ENCODE data around the gene MIS18BP1.

DNA sequence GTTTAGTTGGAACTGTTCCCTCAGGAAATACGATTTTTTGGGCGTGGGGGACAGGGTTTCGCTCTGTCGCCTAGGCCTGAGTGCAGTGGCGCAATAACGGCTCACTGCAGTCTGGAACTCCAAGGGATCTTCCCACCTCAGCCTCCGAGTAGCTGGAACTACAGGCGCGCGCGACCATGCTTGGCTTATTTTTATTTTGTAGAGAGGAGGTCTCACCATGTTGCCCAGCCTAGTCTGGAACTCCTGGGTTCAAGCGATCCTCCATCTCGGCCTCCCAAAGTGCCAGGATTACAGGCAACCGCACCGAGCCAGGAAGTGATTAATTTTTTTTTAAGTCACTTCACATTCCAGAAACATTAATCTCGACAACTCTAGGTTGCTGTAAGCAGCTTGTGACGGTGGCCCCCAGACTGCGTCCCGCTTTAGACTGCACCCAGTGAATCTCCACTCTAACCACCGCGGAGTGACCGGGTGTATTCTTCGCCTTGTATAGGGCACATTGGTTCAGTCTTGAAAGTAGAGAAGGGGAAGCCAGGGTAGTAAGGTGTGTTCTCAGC lies 830 bp upstream of the MIS18BP1 start:
- TF ChIP-seq, protein P1, sequence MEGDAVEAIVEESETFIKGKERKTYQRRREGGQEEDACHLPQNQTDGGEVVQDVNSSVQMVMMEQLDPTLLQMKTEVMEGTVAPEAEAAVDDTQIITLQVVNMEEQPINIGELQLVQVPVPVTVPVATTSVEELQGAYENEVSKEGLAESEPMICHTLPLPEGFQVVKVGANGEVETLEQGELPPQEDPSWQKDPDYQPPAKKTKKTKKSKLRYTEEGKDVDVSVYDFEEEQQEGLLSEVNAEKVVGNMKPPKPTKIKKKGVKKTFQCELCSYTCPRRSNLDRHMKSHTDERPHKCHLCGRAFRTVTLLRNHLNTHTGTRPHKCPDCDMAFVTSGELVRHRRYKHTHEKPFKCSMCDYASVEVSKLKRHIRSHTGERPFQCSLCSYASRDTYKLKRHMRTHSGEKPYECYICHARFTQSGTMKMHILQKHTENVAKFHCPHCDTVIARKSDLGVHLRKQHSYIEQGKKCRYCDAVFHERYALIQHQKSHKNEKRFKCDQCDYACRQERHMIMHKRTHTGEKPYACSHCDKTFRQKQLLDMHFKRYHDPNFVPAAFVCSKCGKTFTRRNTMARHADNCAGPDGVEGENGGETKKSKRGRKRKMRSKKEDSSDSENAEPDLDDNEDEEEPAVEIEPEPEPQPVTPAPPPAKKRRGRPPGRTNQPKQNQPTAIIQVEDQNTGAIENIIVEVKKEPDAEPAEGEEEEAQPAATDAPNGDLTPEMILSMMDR (IDR thresholded peaks at IDR 0.05): no peak
- no peak for TF ChIP-seq POLR2A (IDR thresholded peaks at IDR 0.05)
- no peak for TF ChIP-seq POLR2AphosphoS5 (IDR thresholded peaks at IDR 0.05)
